B cell (primary cell): Measurements from ENCODE around the gene NCAPH2. TPM values are rescaled to one million over a fixed set of nuclear protein-coding genes. Genes with fewer than 3 reads are reported as not detected.

Experiments used
- ATAC-seq: fragments of 200-7000 bp; cut with Tn5 transposase; one replicate; pipeline ENCODE4 v1.10.0; 2021; ENCODE audit warnings: low read depth, mild to moderate bottlenecking, moderate number of reproducible peaks, moderate library complexity
- CTCF ChIA-PET: fragments of 350-600 bp; sonication (Branson Sonifier 250); formaldehyde crosslinking; loops from one replicate; lab custom pipeline; 2021; ENCODE audit warnings: antibody characterized with exemption, inconsistent platforms; lab: Charles Lee
- POLR2A ChIA-PET: fragments of 350-600 bp; sonication (Branson Sonifier 250); formaldehyde crosslinking; loops from one replicate; lab custom pipeline; 2021; ENCODE audit warnings: antibody characterized with exemption; lab: Charles Lee
- DNase-seq: peaks from one replicate; pipeline ENCODE4 v3.0.0; 2013
- H2AFZ ChIP-seq: 2 replicates; pipeline ENCODE4 v1.6.1; 2012; ENCODE audit warnings: mild to moderate bottlenecking, low read depth, low read length; ENCODE audit not compliant: insufficient read depth, poor library complexity, severe bottlenecking
- H3K27ac ChIP-seq, 2 donors: 1 replicate in 1 of 2; 2 replicates in 1 of 2; pipeline ENCODE4 v1.5.1; 2012 to 2013; ENCODE audit warnings: low read length in 2 of 2, mild to moderate bottlenecking in 2 of 2, moderate library complexity in 1 of 2
- H3K27me3 ChIP-seq, 4 experiments: fragments of 200-600 bp in 1 of 4; sonication (generic) in 1 of 4; replicated peaks in 1 of 4; 1 replicate in 2 of 4; 2 replicates in 2 of 4; pipeline versions ENCODE4 v1.6.1 to v1.7.0; 2013 to 2016; ENCODE audit warnings: low read length in 3 of 4, mild to moderate bottlenecking in 2 of 4, mixed read lengths in 1 of 4, moderate library complexity in 1 of 4; ENCODE audit not compliant: insufficient read depth in 4 of 4, control insufficient read depth in 3 of 4; ENCODE audit errors: control extremely low read depth in 1 of 4
- H3K36me3 ChIP-seq, 2 experiments: replicated peaks in 1 of 2; 1 replicate in 1 of 2; 2 replicates in 1 of 2; pipeline versions ENCODE4 v1.6.1 to v1.7.1; 2013; ENCODE audit warnings: low read length in 1 of 2; ENCODE audit not compliant: insufficient read depth in 2 of 2, control insufficient read depth in 1 of 2; ENCODE audit errors: control extremely low read depth in 1 of 2, extremely low read depth in 1 of 2
- H3K4me1 ChIP-seq, 2 donors: fragments of 200-600 bp in 1 of 2; sonication (generic) in 1 of 2; 1 replicate in 1 of 2; 2 replicates in 1 of 2; pipeline versions ENCODE4 v1.5.1 to v1.6.1; 2013 to 2017; ENCODE audit warnings: low read length in 2 of 2; ENCODE audit not compliant: control insufficient read depth in 2 of 2, insufficient read depth in 2 of 2
- H3K4me2 ChIP-seq: replicated peaks from 2 replicates; pipeline ENCODE3; 2012; ENCODE audit warnings: mild to moderate bottlenecking, low read depth, low read length; ENCODE audit not compliant: poor library complexity, severe bottlenecking
- H3K4me3 ChIP-seq, 5 experiments: fragments of 200-600 bp in 1 of 5; sonication (generic) in 1 of 5; 1 replicate in 3 of 5; 2 replicates in 2 of 5; pipeline versions ENCODE4 v1.5.1 to v1.7.0; 2011 to 2016; ENCODE audit warnings: low read length in 4 of 5, mild to moderate bottlenecking in 4 of 5, low read depth in 2 of 5, control low read depth in 1 of 5, moderate library complexity in 1 of 5; ENCODE audit not compliant: insufficient read depth in 1 of 5; ENCODE audit errors: control extremely low read depth in 1 of 5, extremely low read depth in 1 of 5
- H3K79me2 ChIP-seq: fragments of 200-600 bp; sonication (generic); one replicate; pipeline ENCODE4 v1.6.0; 2016; ENCODE audit warnings: low read length; ENCODE audit not compliant: control insufficient read depth, insufficient read depth
- H3K9ac ChIP-seq: fragments of 200-600 bp; sonication (generic); 2 replicates; pipeline ENCODE4 v1.6.1; 2017; ENCODE audit warnings: mild to moderate bottlenecking, low read length, moderate library complexity
- H3K9me3 ChIP-seq, 3 donors: one replicate each; pipeline versions ENCODE4 v1.6.1 to v1.7.1; 2013; ENCODE audit warnings: low read length in 2 of 3; ENCODE audit not compliant: control insufficient read depth in 2 of 3, insufficient read depth in 1 of 3; ENCODE audit errors: control extremely low read depth in 1 of 3
- H4K20me1 ChIP-seq: 2 replicates; pipeline ENCODE4 v1.6.0; 2012; ENCODE audit warnings: mild to moderate bottlenecking, low read length; ENCODE audit not compliant: insufficient read depth, control insufficient read depth, poor library complexity, severe bottlenecking
- H3K27ac Mint-ChIP-seq: one replicate; pipeline ENCODE4 v1.8.0; 2021; ENCODE audit warnings: mixed read lengths
- H3K27me3 Mint-ChIP-seq: one replicate; pipeline ENCODE4 v1.8.0; 2021; ENCODE audit warnings: mixed read lengths
- H3K4me1 Mint-ChIP-seq: one replicate; pipeline ENCODE4 v1.8.0; 2021; ENCODE audit warnings: mixed read lengths
- H3K4me3 Mint-ChIP-seq: one replicate; pipeline ENCODE4 v1.8.0; 2021; ENCODE audit warnings: mixed read lengths
- H3K9me3 Mint-ChIP-seq: one replicate; pipeline ENCODE4 v1.8.0; 2022; ENCODE audit warnings: mixed read lengths; ENCODE audit not compliant: insufficient read depth
- CTCF ChIP-seq: fragments of 200-600 bp; IDR thresholded peaks from one replicate; pipeline ENCODE4 v1.8.0; 2022; ENCODE audit warnings: antibody characterized with exemption, mild to moderate bottlenecking
- WGBS: methylation state at CpG from one replicate; pipeline ENCODE4 v1.1.5; 2013; ENCODE audit warnings: missing lambda C conversion rate; ENCODE audit not compliant: insufficient coverage; 5-methylcytosine and 5-hydroxymethylcytosine counted together
- intact Hi-C: fragments of 100-400 bp; cut with micrococcal nuclease; formaldehyde crosslinking; loops from one replicate; pipeline ENCODE4 v1.10.0; 2022
- polyA plus RNA-seq: library from polyadenylated mRNA; depleted of rRNA; stranded (reverse); fragments of >200 nt; gene quantifications from 2 replicates; pipeline ENCODE4 v1.2.3, GENCODE V29; 2012
- total RNA-seq, 2 donors: library from RNA; stranded (reverse); fragments of 120-200 nt in 1 of 2; gene quantifications; 1 replicate in 1 of 2; 2 replicates in 1 of 2; pipeline versions ENCODE4 v1.2.3 to v1.2.4, GENCODE V29; 2013 to 2022

The NCAPH2 gene
- total and polyA plus RNA-seq, 2 donors (not counting 1 experiment from before 2014, with no cell fraction given), result 47.1 to 76.9 TPM

- CTCF ChIA-PET, result interaction anchor here (1.2 to 5.8 kb wide), 4 partner anchors 12 to 164 kb away, joined by 3 to 71 read pairs (median 6); partner anchors contain the start of genes SCO2 and SYCE3
- ATAC-seq, result no peak
- TF ChIP-seq CTCF, result no peak
Measured at GRCh38 chr22:50506611-50507420, 1.2 kb upstream of the NCAPH2 start.

More at GRCh38 chr22:50506611-50507420, 1.2 kb upstream of the NCAPH2 start:
- DNase-seq, result no peak
- Histone ChIP-seq H3K27ac (peak overlapping the region; percentile 85 to 87), H3K27me3 (no peaks in the 10 kb centered on the region), H3K36me3 (peaks cover 0 to 32% of the 10 kb centered on the region in 2 experiments), H3K4me1 (peaks cover 19 to 29% of the 10 kb centered on the region in 2 donors), H3K4me3 (peak overlapping the region; percentile 38 to 92 (median 91)), H3K9me3 (no peaks in the 10 kb centered on the region), H3K79me2 (peaks cover 47% of the 10 kb centered on the region), H3K4me2 (peak overlapping the region; percentile 93), H2AFZ (peak overlapping the region; percentile 78), H3K9ac (peak overlapping the region; percentile 81), H4K20me1 (peaks cover 30% of the 10 kb centered on the region)
- intact Hi-C loops, result loop anchor here (1.0 to 5.0 kb wide), 2 partner anchors 38 to 165 kb away; partner anchors contain the start of gene PPP6R2
- Mint-ChIP-seq H3K27me3 (no peaks in the 10 kb centered on the region), H3K4me1 (peaks cover 27% of the 10 kb centered on the region), H3K9me3 (no peaks in the 10 kb centered on the region), H3K4me3 (peak overlapping the region; percentile 95), H3K27ac (peak overlapping the region; percentile 90)
- 55% methylated on average over 18 of the region's 21 CpGs for WGBS
- POLR2A ChIA-PET, result interaction anchor here (0.5 to 1.9 kb wide), 9 partner anchors 14 to 114 kb away, joined by 3 to 20 read pairs (median 8); partner anchors contain the start of genes CHKB and TYMP
